Muscle of leg (tissue), 11 donors: ENCODE data around the gene IL32. TPM values are rescaled to one million over a fixed set of nuclear protein-coding genes. Genes with fewer than 3 reads are reported as not detected.
A peak's percentile ranks its signal among the peaks of the same experiment; 100 is the strongest.

Source experiments
- DNase-seq: peaks from one replicate; pipeline ENCODE4 v3.0.0; 2013
- H3K27ac ChIP-seq: one replicate; pipeline ENCODE4 v1.5.1; 2013; ENCODE audit warnings: mild to moderate bottlenecking, low read length, control low read depth
- H3K27me3 ChIP-seq: one replicate; pipeline ENCODE4 v1.6.1; 2013; ENCODE audit warnings: low read length; ENCODE audit not compliant: control insufficient read depth, insufficient read depth
- H3K36me3 ChIP-seq: one replicate; pipeline ENCODE4 v1.6.1; 2013; ENCODE audit warnings: low read length; ENCODE audit not compliant: control insufficient read depth, insufficient read depth
- H3K4me1 ChIP-seq: one replicate; pipeline ENCODE4 v1.6.1; 2013; ENCODE audit warnings: low read length; ENCODE audit not compliant: control insufficient read depth, insufficient read depth
- H3K4me3 ChIP-seq: one replicate; pipeline ENCODE4 v1.5.1; 2013; ENCODE audit warnings: low read length, control low read depth
- H3K9me3 ChIP-seq: replicated peaks from 2 replicates; pipeline ENCODE4 v1.6.1; 2013; ENCODE audit warnings: low read depth, low read length; ENCODE audit not compliant: control insufficient read depth
- WGBS: methylation state at CpG from one replicate; pipeline ENCODE4 v1.1.5; 2013; ENCODE audit warnings: missing lambda C conversion rate; ENCODE audit not compliant: insufficient coverage; 5-methylcytosine and 5-hydroxymethylcytosine counted together
- polyA plus RNA-seq, 8 donors: library from polyadenylated mRNA; unstranded; fragments of 120-200 nt; gene quantifications; one replicate each; pipeline versions ENCODE4 v1.2.1 to v1.2.3, GENCODE V29; 2013; ENCODE audit warnings: inconsistent platforms in 1 of 8, low replicate concordance in 1 of 8; ENCODE audit not compliant: insufficient read length in 8 of 8, insufficient read depth in 1 of 8
- total RNA-seq: library from RNA; stranded (reverse); fragments of 120-200 nt; gene quantifications from one replicate; pipeline ENCODE4 v1.2.4, GENCODE V29; 2013

IL32 gene
- total and polyA plus RNA-seq, 9 donors: 28.9 to 166 (median 116) TPM

DNA sequence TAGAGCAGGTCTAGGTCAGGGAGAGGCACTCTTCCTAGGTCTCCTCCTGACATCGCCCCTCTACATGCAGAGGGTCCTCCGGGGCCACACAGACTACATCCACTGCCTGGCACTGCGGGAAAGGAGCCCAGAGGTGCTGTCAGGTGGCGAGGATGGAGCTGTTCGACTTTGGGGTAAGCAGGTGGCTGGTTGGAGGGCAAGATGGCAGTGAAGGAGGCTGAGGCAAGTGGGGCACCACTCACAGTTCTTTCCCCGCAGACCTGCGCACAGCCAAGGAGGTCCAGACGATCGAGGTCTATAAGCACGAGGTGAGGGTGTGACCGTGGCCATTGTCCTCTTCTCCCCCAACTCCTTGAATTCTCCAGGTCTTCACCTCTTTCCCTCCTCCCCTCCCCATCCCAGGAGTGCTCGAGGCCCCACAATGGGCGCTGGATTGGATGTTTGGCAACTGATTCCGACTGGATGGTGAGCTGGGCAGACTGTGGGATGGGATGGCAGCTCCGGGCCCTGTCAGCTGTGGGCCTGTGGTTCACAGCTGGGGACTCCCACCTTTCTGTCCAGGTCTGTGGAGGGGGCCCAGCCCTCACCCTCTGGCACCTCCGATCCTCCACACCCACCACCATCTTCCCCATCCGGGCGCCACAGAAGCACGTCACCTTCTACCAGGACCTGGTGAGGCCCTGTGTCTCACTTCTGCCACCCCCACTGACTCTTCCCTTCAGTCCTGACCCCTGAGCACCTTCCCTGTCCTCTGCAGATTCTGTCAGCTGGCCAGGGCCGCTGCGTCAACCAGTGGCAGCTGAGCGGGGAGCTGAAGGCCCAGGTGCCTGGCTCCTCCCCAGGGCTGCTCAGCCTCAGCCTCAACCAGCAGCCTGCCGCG, 38.6 kb upstream of the IL32 start:
- Histone ChIP-seq H3K4me3 (no peak overlapping the region), H3K27ac (no peak overlapping the region), H3K36me3 (peaks cover 26% of the 10 kb centered on the region), H3K27me3 (peaks cover 34% of the 10 kb centered on the region), H3K9me3 (no peaks in the 10 kb centered on the region), H3K4me1 (peaks cover 53% of the 10 kb centered on the region)
- 89% methylated on average over 15 of the region's 24 CpGs for WGBS
- DNase-seq: no peak

- 80% methylated on average over 3 of the region's 8 CpGs for WGBS
- no peak for DNase-seq
- Histone ChIP-seq H3K27ac (no peak overlapping the region), H3K4me3 (no peak overlapping the region), H3K36me3 (peaks cover 24% of the 10 kb centered on the region), H3K27me3 (peaks cover 40% of the 10 kb centered on the region), H3K9me3 (no peaks in the 10 kb centered on the region), H3K4me1 (peaks cover 47% of the 10 kb centered on the region)
Observed at GRCh38 chr16:3027489-3027795, 38.0 kb upstream of the IL32 start.

- DNase-seq: peak; percentile 75
- 8% methylated on average over 58 of the region's 58 CpGs for WGBS
- no peak overlapping the region for H3K4me3 ChIP-seq
- no peaks in the 10 kb centered on the region for H3K9me3 ChIP-seq
- H3K4me1 ChIP-seq: peaks cover 40% of the 10 kb centered on the region
- peaks cover 24% of the 10 kb centered on the region for H3K36me3 ChIP-seq
- H3K27ac ChIP-seq: peak overlapping the region; percentile 13
- H3K27me3 ChIP-seq: peaks cover 47% of the 10 kb centered on the region
Observed at GRCh38 chr16:3027983-3028715, 37.3 kb upstream of the IL32 start.

DNA sequence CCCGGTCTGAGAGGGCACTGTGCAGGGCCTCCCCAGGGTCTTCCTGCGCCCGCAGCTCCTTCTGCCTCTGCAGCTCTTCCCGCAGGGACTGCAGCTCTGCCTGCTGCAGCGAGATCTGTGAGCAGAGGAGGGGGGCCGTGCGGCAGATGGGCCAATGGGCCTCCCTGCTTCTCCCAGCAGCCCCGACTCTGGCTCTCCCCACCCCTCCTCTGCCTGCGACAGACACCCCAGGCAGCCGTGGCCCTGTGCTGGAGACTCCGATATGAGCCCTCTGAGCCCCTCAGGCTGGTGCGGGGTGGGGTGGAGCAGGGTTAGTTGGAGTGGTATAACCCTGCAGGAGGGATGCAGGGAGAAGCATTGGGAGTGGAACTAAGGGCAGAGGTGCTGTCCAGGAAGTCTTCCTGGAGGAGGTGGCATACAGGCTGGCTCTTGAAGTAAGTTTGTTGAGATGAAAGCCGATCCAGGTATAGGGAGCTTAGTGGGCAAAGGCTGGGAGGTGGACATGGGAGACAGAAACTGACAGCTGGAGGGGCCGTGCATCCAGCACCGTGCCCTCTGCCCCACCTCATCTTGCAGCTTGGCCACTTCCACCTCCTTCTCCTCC, 36.6 kb upstream of the IL32 start:
- Histone ChIP-seq H3K4me1 (peaks cover 34% of the 10 kb centered on the region), H3K36me3 (peaks cover 24% of the 10 kb centered on the region), H3K27me3 (peaks cover 54% of the 10 kb centered on the region), H3K4me3 (no peak overlapping the region), H3K9me3 (no peaks in the 10 kb centered on the region), H3K27ac (no peak overlapping the region)
- 18% methylated on average over 11 of the region's 15 CpGs for WGBS
- no peak for DNase-seq

DNA sequence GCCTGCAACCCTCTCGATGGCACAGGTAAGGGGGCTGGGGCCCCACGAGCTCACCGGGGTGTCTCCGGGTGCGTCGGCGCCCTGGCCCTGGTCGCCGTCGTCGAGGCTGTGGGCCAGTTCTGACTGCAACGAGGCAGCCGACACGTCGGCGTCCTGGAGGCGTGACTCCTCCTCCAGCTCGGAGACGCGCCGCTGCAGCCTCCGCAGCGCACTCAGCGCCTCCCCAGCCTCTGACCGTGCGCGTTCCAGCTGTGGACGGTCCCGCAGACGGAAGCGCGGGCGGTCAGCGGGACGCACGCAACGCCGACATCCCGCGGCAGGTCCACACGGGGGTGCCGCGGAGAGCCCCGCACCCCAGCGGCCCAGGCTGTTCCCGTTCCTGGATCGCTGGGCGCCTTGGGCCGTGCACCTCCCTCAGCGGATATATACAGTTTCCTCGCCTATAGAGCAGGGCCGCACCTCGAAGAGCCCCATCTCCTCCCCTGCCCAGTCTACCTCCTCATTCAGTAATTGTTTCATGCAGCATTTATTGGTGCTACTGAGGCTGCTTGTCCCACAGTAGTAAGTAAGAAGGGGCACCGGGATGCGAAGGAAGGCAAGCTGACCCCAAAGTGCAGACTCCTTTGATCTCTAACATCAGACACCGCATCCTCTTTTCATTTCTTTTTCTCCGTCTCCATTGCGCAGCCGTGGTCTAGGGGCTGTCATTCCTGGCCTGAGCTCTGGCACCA, 35.8 kb upstream of the IL32 start:
- Histone ChIP-seq H3K36me3 (peaks cover 24% of the 10 kb centered on the region), H3K27ac (no peak overlapping the region), H3K9me3 (no peaks in the 10 kb centered on the region), H3K4me1 (peaks cover 31% of the 10 kb centered on the region), H3K4me3 (no peak overlapping the region), H3K27me3 (peaks cover 62% of the 10 kb centered on the region)
- no peak for DNase-seq
- WGBS: 10% methylated on average over 57 of the region's 59 CpGs

GRCh38 chr16:3030222-3031212, 34.9 kb upstream of the IL32 start:
- Histone ChIP-seq H3K27me3 (peaks cover 71% of the 10 kb centered on the region), H3K4me3 (no peak overlapping the region), H3K36me3 (peaks cover 19% of the 10 kb centered on the region), H3K27ac (no peak overlapping the region), H3K4me1 (peaks cover 31% of the 10 kb centered on the region), H3K9me3 (no peaks in the 10 kb centered on the region)
- whole genome bisulfite sequencing: 66% methylated on average over 28 of the region's 33 CpGs
- no peak for DNase-seq

DNA sequence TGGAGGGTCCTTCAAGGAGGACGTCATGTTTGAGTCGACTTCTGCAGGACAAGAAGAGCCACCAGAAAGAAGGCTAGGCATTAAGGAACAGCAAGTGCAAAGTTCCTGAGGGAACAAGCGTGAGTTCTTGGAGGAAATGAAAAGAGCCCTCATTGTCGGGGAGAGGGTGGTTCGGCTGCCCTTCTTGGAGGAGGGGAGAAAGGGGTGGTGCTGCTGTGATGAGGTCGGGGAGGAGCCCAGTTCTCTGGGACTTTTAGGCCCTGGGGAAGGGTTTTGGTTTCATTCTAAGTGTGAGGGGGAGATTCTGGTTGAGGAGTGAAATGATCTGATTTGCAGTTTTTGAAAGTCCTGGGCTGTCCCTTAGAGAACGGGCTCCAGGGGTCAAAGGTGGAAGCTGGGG, 32.8 kb upstream of the IL32 start:
- H3K4me1 ChIP-seq: peaks cover 27% of the 10 kb centered on the region
- no peaks in the 10 kb centered on the region for H3K9me3 ChIP-seq
- no peak overlapping the region for H3K27ac ChIP-seq
- no peak overlapping the region for H3K4me3 ChIP-seq
- no peak for DNase-seq
- no peaks in the 10 kb centered on the region for H3K36me3 ChIP-seq
- 41% methylated on average over 7 of the region's 7 CpGs for WGBS
- H3K27me3 ChIP-seq: peaks cover 92% of the 10 kb centered on the region

DNA sequence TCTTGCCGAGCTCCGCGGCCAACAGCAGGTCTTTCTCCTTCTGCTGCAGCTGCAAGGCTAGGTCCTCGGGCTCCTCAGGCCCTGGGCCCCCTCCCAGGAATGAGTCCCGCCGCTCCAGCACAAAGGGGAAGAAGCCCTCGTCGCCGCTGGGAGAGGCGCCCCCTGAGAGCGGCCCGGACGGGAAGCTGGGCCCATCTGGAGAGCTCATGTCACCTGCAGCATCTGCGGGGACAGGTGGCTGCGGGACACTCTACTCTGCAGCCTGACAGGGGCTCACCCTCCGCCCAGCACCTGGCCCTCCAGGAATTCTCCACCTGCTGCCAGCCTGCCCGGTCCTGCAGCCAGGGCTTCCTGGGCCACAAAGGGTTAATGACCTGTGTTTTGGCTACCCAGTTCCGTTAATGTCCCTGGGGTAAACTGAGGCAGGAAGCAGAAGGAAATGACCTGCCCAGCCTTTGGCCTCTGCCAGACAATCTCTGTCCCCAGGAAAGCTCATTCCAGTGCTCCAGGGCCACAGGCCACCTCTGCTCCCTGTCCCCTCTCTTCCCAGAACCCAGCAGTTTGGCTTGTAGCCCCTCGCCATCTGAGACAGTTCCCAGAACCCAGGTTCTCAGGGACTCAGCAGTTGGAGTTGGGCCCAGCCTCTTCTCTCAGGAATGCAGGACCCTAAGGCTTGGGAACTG, 30.0 kb upstream of the IL32 start:
- 38% methylated on average over 18 of the region's 19 CpGs for WGBS
- H3K4me3 ChIP-seq: no peak overlapping the region
- no peaks in the 10 kb centered on the region for H3K36me3 ChIP-seq
- H3K27ac ChIP-seq: no peak overlapping the region
- H3K4me1 ChIP-seq: peaks cover 4% of the 10 kb centered on the region
- H3K9me3 ChIP-seq: no peaks in the 10 kb centered on the region
- H3K27me3 ChIP-seq: peaks cover 96% of the 10 kb centered on the region
- DNase-seq: no peak
